IPS DF 19.7 (cell line): ENCODE results near the gene ZRSR2.
A peak's percentile ranks its signal among the peaks of the same experiment; 100 is the strongest.
"Not testable (repeated sequence)": the region's sequence is repeated elsewhere in the genome, so short reads cannot be mapped to it uniquely, and the experiment has no call there.

Source experiments
- DNase-seq: peaks from one replicate; pipeline ENCODE4 v3.0.0-alpha.2; 2013; ENCODE audit warnings: low read depth, low spot score

The ZRSR2 gene

GRCh38 chrX:15789979-15790768 lies at the start of gene ZRSR2:
ZRSR2 (plus strand) TSS chrX:15790484; CDS start chrX:15790496, 12 bp downstream.
- no peak for DNase-seq

GRCh38 chrX:15744181-15744867 lies 46.0 kb upstream of the ZRSR2 start:
- DNase-seq = no peak

- no peak for DNase-seq
Observed at GRCh38 chrX:15745179-15745578, 45.1 kb upstream of the ZRSR2 start.

- DNase-seq = not testable (repeated sequence)
Observed at GRCh38 chrX:15746651-15747050, 43.6 kb upstream of the ZRSR2 start.

- DNase-seq = no peak
Observed at GRCh38 chrX:15747626-15748173, 42.6 kb upstream of the ZRSR2 start.

- DNase-seq = no peak
Observed at GRCh38 chrX:15748841-15749240, 41.4 kb upstream of the ZRSR2 start.

GRCh38 chrX:15749642-15750610 lies 40.4 kb upstream of the ZRSR2 start:
- DNase-seq = no peak

GRCh38 chrX:15750611-15751154 lies 39.6 kb upstream of the ZRSR2 start:
- DNase-seq = no peak

GRCh38 chrX:15751155-15751819 lies 39.0 kb upstream of the ZRSR2 start:
- DNase-seq = no peak

- DNase-seq = no peak
Observed at GRCh38 chrX:15755091-15755490, 35.2 kb upstream of the ZRSR2 start.

- DNase-seq = no peak
Observed at GRCh38 chrX:15758140-15758539, 32.1 kb upstream of the ZRSR2 start.

- DNase-seq = not testable (repeated sequence)
Observed at GRCh38 chrX:15759886-15760285, 30.4 kb upstream of the ZRSR2 start.

GRCh38 chrX:15761564-15762191 lies 28.6 kb upstream of the ZRSR2 start:
- no peak for DNase-seq

- peak; percentile 65 for DNase-seq
Observed at GRCh38 chrX:15769300-15769954, 20.9 kb upstream of the ZRSR2 start.

- DNase-seq = no peak
Observed at GRCh38 chrX:15781961-15782699, 8.2 kb upstream of the ZRSR2 start.

- DNase-seq = no peak
Observed at GRCh38 chrX:15785176-15785750, 5.0 kb upstream of the ZRSR2 start.

GRCh38 chrX:15786915-15787314 lies 3.4 kb upstream of the ZRSR2 start:
- no peak for DNase-seq

GRCh38 chrX:15790769-15791290 lies 546 bp downstream of the ZRSR2 start:
- no peak for DNase-seq
